ENCODE data around the gene ATP5F1E.

- no peak for TF ChIP-seq CTCF (conservative IDR thresholded peaks at IDR 0.05; ENCODE audit: low read length)
- TF ChIP-seq EZH2phosphoT487 (IDR thresholded peaks at IDR 0.05; ENCODE audit: borderline replicate concordance), result no peak
These were observed 51.2 kb downstream of the ATP5F1E start, which contains the start of gene NELFCD for GRCh38 chr20:58980711-58981627.
